ENCODE data around the gene COL25A1.

The COL25A1 gene

DNA sequence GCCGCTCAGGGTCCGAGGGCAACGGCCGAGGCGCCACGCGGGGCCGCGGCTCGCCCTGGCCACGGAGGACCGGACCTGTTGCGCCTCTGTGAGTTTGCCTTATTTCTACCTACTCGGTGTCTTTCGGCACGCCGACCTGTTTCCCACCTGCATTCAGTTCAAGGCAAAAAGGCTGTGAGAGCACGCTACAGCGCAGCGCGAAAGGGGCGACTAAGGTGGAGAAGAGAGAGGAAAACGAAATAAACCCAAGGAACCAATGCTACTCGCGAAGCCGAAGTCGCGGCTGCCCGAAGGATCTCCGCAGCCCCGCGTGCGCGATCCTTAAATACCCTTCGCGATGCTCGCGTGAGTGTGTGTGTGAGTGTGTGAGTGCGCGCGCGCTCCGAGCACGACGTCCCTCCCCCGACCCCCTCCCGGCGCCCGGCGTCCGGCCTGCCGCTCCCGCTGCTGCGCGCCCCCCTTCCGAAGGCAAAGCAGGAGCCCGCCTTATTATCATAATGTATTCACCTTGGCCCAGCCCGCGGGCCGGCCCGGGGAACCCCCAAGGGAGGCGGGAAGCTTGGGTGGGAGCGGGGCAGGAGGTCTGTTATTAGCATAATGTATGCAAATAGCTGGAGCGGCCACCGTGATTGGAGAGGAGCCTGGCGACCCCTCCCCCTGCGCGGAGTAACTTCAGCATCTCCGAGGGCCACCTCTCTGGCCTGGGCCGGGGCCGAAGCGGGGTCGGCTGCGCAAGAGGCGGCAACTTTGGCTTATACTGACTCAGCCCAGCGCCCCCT lies at the start of gene COL25A1:
COL25A1 (minus strand) TSS at position 298 of the 779 bp plus-strand sequence.
- in situ Hi-C loops (cut with MboI; ENCODE audit: low sequenced_read_pairs) = no loop called here

DNA sequence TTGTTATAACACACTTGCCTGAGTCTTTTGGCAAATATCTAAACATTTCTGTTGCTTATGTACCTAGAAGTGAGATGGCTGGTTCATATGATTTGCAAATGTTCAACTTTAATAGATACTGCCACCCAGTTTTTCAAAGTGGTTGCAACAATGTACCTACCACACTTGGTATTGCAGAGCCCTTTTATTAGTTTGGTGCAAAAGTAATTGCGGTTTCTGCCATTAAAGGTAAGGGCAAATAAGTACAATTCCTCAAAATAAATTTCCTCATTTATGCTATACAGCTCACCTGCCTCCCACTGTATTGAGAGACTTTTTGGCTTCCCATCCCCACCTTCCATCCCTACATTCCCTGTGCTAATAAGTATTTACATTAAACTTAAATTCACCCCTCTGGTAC lies 47.7 kb upstream of the COL25A1 start:
- in situ Hi-C loops (cut with MboI; ENCODE audit: low sequenced_read_pairs) = no loop called here

- in situ Hi-C loops (cut with MboI; ENCODE audit: low sequenced_read_pairs) = no loop called here
Observed at GRCh38 chr4:109334129-109335105, 32.0 kb upstream of the COL25A1 start.

DNA sequence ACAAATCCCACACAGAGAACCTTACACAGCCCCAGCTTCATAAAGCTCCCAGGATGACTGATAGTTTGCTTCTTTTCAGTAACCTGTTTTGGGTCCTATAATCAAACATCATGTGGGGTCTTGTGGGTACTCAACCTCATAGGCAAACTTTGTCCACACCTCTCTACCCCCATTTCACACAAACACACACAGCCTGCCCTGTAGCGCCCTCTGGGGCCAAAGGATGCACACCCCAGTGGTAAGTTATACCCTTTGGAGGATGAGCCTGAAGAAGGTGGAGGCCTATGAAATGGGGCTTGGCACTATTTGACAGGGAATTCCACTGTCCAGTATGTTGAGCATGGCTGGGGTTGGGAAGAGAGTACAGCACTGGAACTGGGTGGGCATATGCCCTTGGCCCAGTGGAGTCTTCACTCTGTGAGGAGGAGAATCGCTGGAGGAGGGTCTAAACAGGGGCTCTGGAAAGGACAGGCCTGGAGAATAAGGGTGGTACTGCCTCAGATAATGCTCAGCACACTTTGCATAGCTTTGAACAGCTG lies 30.5 kb upstream of the COL25A1 start:
- in situ Hi-C loops (cut with MboI; ENCODE audit: low sequenced_read_pairs) = no loop called here

DNA sequence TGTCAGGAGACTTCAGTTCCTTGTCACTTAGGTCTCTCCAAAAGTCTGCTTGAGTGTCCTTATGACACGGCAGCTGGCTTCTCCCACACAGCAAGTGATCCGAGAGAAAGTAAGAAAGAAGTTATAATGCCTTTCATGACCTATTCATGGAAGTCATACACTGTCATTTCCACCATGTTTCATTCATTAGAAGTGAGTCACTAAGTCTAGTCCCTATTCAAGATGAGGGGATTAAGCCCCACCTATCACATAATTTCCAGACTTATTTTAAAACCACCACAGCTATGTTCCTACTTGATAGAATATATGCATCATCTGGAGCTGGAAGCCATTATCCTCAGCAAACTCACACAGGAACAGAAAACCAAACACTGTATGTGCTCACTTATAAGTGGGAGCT lies 25.2 kb upstream of the COL25A1 start:
- in situ Hi-C loops (cut with MboI; ENCODE audit: low sequenced_read_pairs) = no loop called here

- in situ Hi-C loops (cut with MboI; ENCODE audit: low sequenced_read_pairs) = no loop called here
Observed at GRCh38 chr4:109325698-109326097, 23.2 kb upstream of the COL25A1 start.

GRCh38 chr4:109323348-109323747 lies 20.9 kb upstream of the COL25A1 start:
- in situ Hi-C loops (cut with MboI; ENCODE audit: low sequenced_read_pairs) = no loop called here

DNA sequence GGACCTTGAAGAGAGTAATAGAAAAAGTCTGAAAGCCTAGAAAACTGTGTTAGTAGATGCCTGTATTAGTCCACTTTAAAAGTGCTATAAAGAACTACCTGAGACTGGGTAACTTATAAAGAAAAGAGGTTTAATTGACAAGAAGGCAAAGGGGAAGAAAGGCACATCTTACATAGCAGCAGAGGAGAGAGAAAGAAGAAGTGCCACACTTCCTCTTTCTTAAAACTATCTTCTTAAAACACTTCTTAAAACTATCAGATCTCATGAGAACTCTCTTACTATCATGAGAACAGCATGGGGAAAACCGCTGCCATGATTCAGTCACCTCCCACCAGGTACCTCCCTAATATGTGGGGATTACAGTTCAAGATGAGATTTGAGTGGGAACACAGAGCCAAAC lies 18.8 kb upstream of the COL25A1 start:
- in situ Hi-C loops (cut with MboI; ENCODE audit: low sequenced_read_pairs) = no loop called here

GRCh38 chr4:109319684-109320083 lies 17.2 kb upstream of the COL25A1 start:
- in situ Hi-C loops (cut with MboI; ENCODE audit: low sequenced_read_pairs) = no loop called here

DNA sequence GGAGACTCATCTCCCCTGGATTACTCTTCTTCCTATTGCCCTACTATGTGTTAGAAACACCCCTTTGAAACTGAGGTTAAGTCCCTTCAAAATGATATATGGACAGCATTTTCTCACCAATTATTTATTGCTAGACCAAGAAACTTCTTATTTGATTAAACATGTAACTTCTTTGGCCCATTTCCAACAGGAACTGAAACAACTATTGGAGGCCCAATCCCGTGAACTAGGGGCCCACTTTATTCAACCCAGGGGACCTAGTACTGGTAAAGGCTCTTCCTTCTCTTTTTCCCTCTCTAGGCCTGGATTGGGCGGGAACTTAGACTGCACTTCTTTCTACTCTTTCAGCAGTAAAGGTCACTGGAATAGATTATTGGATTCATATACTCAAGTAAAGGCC lies 16.7 kb upstream of the COL25A1 start:
- in situ Hi-C loops (cut with MboI; ENCODE audit: low sequenced_read_pairs) = no loop called here

DNA sequence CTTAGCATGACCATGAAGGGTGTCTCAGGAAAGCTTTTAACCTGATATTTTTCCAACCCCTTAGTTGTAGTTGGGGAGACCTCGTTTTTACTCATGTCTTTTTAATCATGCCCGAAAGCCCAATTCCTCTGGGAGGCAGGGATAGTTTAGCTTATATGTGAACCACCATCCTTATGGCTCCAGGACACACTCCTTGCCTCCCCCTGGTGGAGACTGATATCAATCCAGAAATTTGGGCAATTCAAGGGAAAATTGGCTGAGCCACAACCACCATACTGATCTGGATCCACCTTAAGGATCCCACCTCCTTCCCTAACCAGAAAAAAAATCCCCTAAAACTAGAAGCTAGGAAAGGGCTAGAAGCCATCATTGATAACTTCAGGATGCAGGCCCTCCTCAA lies 13.4 kb upstream of the COL25A1 start:
- in situ Hi-C loops (cut with MboI; ENCODE audit: low sequenced_read_pairs) = no loop called here

GRCh38 chr4:109315341-109315740 lies 12.9 kb upstream of the COL25A1 start:
- in situ Hi-C loops (cut with MboI; ENCODE audit: low sequenced_read_pairs) = no loop called here

DNA sequence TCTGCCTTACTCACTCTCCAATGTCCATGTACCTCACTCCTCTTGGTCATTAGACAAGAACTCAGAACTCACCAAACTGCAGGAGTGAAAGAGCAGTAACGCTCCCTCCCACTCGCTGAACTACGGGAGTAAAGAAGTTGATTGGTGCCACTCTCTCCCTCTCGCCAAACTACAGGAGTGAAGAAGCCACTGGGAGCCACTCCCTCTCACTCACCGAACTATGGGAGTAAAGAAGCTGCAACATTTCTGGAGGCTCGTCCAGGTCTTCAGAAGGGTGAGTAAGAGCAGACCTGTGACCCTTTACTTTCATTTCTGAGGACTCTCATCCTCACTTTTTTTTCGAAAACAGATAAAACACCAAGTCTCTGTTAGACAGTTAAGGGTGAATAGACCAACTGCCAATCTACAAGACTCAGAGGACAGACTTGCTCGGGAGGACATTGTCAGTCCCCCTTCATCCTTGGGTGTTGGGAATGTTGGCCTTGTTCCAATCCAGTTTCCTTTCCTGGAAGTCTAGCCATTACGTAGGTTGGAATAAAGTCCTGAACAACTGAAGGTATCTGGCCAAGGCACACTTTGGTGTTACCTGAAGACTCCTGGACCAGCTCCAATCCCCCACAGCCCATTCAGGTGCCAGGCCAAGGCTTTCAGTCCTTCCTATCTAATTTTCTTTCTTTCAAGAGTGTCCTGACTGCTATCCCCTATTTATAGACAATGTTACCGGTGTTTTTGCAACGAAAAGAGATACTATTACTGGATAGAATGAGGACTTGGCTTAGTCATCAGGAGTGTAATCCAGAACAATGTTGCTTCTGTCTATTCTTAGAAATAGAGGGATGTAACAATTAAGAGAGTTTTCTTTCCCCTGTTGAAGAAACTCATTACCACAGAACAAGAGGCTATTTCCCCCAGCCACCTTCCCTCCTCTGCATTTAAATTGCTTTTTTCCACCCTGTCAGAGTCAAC lies 11.0 kb upstream of the COL25A1 start:
- in situ Hi-C loops (cut with MboI; ENCODE audit: low sequenced_read_pairs) = no loop called here

DNA sequence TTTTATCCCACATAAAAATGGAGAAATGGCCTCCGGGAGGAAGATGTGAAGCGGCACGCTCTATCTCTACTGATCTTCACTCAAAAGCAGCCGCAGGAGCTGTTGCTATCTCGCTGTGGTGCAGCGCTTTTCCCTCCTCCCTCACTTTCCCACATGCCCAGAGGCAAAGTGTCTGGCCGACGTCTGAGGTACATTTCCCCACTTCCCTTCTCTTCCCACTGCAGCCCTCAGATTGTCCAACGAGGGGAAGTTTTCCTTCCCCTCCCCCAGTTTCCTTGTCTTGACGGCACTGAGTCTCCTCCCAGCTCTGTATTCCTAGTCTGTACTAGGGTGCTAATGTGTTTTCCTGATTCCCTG lies 660 bp upstream of the COL25A1 start:
- in situ Hi-C loops (cut with MboI; ENCODE audit: low sequenced_read_pairs) = no loop called here

GRCh38 chr4:109301651-109302360 lies 652 bp downstream of the COL25A1 start:
- in situ Hi-C loops (cut with MboI; ENCODE audit: low sequenced_read_pairs) = no loop called here

DNA sequence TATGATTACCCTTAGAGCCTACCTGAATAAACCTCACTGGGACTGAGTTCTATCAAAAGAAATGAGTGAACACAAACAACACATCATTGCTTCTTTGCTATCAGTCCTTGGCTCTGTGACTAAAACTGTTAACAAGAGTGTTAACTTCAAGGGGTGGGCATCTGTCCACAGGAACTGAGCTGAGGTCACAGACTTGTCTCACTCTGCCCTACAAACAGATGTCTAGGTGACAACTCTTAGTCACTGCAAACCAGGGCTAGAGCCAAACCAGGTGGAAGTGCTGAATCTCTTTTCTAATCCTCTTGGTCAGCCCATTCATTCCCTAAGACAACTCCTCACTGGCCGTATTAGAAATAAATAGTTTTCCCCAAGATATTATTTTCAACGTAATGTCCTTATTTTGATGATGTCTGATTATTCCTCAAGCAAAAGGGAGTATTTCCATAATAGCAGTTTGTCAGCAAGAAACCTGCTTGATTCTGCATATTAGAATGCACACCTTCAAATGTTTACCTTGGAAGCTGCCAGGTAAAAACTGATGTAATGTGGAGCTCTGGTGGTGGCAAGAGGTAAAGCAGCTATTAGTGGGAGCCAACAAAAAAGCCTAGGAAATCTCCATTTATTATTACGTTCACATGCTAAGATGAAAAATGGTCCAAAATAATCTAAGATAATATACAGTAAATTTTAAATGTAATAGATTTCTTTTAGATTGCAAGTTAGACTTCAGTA lies 4.0 kb downstream of the COL25A1 start:
- in situ Hi-C loops (cut with MboI; ENCODE audit: low sequenced_read_pairs) = no loop called here

DNA sequence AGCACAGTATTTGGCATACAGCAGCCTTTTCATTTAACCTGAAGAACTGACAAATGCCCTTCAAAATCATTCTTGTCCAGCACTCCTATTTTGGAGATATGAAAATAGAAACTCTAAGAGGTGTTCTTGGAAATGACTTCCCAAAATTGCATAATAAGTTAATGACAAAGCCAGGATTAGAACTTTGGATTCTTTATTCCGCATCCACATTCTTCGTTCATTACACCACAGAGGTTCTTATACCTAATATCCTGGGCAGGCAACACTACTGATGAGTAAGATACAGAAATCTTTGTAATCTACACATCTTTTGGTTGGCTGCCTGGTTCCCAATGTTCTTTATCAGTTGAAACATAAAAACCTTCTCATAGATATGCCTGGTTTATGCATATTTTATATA lies 5.9 kb downstream of the COL25A1 start:
- in situ Hi-C loops (cut with MboI; ENCODE audit: low sequenced_read_pairs) = no loop called here

- in situ Hi-C loops (cut with MboI; ENCODE audit: low sequenced_read_pairs) = no loop called here
Observed at GRCh38 chr4:109295081-109295480, 7.4 kb downstream of the COL25A1 start.

DNA sequence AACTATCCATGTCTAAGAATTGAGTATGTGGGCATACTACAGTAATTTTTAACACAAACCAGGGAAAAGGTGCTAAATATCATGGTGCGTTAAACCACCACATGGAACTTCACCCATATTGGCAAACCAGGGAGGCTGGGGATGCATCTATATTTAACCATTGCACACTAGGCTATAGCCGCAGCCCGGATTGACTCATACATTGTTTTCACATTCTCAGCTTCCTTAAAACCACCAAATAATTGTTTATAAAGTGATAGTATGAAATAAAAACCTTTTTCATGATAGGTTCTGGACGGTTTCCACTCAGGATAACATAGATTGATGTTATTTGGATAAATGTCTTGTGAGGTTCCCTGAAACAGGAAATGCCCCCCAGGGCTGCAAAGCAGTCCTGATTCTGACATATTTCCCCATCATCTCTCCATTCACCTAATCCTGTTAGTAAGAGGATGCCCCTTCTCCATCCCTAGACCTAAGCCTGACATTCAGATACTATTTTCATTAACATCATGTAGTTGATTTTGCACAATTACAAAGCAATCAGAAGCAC lies 7.9 kb downstream of the COL25A1 start:
- in situ Hi-C loops (cut with MboI; ENCODE audit: low sequenced_read_pairs) = no loop called here

All from HL-60/S4 (cell line).